Erythroblast (primary cell): ENCODE measurements around the gene UBE2I.

ENCODE experiments used
- GATA1 ChIP-seq: IDR thresholded peaks from 2 replicates; pipeline ENCODE4 v1.6.1; 2011; ENCODE audit warnings: low read depth, mild to moderate bottlenecking, control low read depth, low read length, moderate library complexity
- POLR2A ChIP-seq: IDR thresholded peaks from 2 replicates; pipeline ENCODE4 v1.6.1; 2011; ENCODE audit warnings: mild to moderate bottlenecking, low read length

DNA sequence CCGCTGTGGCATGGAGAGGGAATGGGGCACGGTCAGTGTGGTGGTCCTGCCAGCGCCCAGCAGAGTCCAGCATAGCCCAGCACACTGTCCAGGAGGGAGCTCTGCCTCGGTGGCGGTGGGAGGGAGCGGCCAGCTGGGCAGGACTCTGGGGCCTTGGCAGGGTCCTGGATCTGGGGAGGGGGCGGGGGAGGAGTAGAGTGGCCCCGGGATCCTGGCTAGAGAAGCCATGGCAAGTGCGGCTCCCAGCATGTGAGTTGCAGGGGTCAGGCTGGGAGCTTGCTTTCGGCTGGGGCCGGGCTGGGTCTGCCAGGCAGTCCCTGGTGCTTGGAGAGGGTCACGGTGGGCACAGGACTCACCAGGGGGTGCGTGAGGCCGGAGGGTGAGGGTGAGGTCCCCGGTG is 46.2 kb downstream of the UBE2I start:
- no peak for TF ChIP-seq POLR2A
- TF ChIP-seq GATA1 = no peak
